Ovary (tissue), 9 donors: ENCODE results near the gene TMPRSS7. TPM values are rescaled to one million over a fixed set of nuclear protein-coding genes. Genes with fewer than 3 reads are reported as not detected.
"Not testable (repeated sequence)": the region's sequence is repeated elsewhere in the genome, so short reads cannot be mapped to it uniquely, and the experiment has no call there.

Experiments used
- DNase-seq, 5 donors: peaks; one replicate each; pipeline ENCODE4 v3.0.0-alpha.2; 2019 to 2020
- H3K27ac ChIP-seq, 2 donors: fragments of 200-600 bp; one replicate each; pipeline versions ENCODE4 v1.5.1 to v1.8.0; 2019 to 2022
- H3K27me3 ChIP-seq: fragments of 200-600 bp; one replicate; pipeline ENCODE4 v1.8.0; 2022
- H3K36me3 ChIP-seq: fragments of 200-600 bp; sonication (generic); one replicate; pipeline ENCODE4 v1.5.1; 2019
- H3K4me1 ChIP-seq: one replicate; pipeline ENCODE4 v1.8.1; 2013; ENCODE audit warnings: mild to moderate bottlenecking, moderate library complexity; ENCODE audit not compliant: insufficient read depth
- H3K4me3 ChIP-seq: fragments of 200-600 bp; sonication (generic); one replicate; pipeline ENCODE4 v1.5.1; 2017
- H3K9me3 ChIP-seq, 2 donors: fragments of 200-600 bp in 1 of 2; sonication (generic) in 1 of 2; one replicate each; pipeline versions ENCODE4 v1.5.1 to v1.8.1; 2013 to 2019; ENCODE audit warnings: mild to moderate bottlenecking in 1 of 2, moderate library complexity in 1 of 2
- CTCF ChIP-seq, 3 donors: fragments of 450-650 bp in 2 of 3; fragments of 200-600 bp in 1 of 3; IDR thresholded peaks; one replicate each; pipeline versions ENCODE4 v1.5.1 to v1.8.0; 2016 to 2022; ENCODE audit warnings: antibody characterized with exemption in 3 of 3, mild to moderate bottlenecking in 1 of 3
- EP300 ChIP-seq: sonication (generic); formaldehyde crosslinking; IDR thresholded peaks from one replicate; pipeline ENCODE4 v1.6.1; 2017; ENCODE audit warnings: antibody characterized with exemption
- POLR2A ChIP-seq: fragments of 450-650 bp; IDR thresholded peaks from one replicate; pipeline ENCODE4 v1.6.1; 2017; ENCODE audit warnings: antibody characterized with exemption, mild to moderate bottlenecking, moderate library complexity
- WGBS, 3 donors: extraction: QIAGEN DNeasy Blood & Tissue Kit in 1 of 3; methylation state at CpG; one replicate each; pipeline versions ENCODE4 v1.1.5 to v1.1.7; 2013 to 2017; 5-methylcytosine and 5-hydroxymethylcytosine counted together
- intact Hi-C, 4 donors: fragments of 100-400 bp; cut with DNase I; formaldehyde crosslinking; loops; one replicate each; pipeline versions ENCODE4 v1.11.0 to v1.15.1; 2022 to 2023
- polyA plus RNA-seq, 2 donors: library from polyadenylated mRNA; stranded (reverse); fragments of 200-250 nt in 1 of 2; fragments of 350-450 nt in 1 of 2; fragmentation: Illumina TruSeq in 1 of 2; extraction: RNeasy Lipid Tissue Mini Kit (QIAGEN cat#74804) in 1 of 2; gene quantifications; one replicate each; pipeline ENCODE4 v1.2.3, GENCODE V29; 2013 to 2014
- total RNA-seq, 7 donors: library from RNA; depleted of rRNA in 2 of 7; stranded (reverse); fragments of >200 nt in 2 of 7; fragmentation: NEBNext Ultra II Directional in 3 of 7; extraction: Animal tissue kit (Norgen Biotek cat#: 25700) in 3 of 7; gene quantifications; one replicate each; pipeline versions ENCODE4 v1.1.0 to v1.2.4, GENCODE V29; 2016 to 2023
- donor health status: DM: no; HTN: no; CAD: no; lungs with moderate emphysema.
- donor health status: DM: no; HTN: no; CAD: no.
- donor health status: Bipolar disorder and iron deficiency.
- donor health status: DM: yes; HTN: yes; CAD: no.
- donor health status: DM: no; HTN: no; CAD: no.
- donor health status: DM: yes; HTN: yes; CAD: no.

TMPRSS7 gene
- total and polyA plus RNA-seq, 9 donors = 0.34 TPM; not detected in 8

DNA sequence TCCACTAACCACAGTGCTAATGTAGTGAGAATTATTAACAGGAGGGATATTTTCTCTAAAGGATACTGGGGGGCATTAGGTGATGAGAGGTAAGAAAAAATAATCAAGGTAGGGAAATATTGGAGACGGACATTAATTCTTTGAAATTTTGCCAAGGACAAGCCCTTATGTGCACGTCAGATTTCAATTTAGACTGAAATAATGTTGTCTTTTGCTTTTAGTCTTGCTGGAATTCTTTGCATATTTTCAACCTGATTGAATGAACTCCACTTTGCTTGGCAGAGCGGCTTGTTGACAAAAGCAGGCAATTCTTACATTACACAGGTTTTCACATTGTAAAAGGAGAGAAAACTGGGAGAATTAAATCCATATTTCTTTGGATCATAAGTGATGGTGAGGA is 26.6 kb downstream of the TMPRSS7 start:
- intact Hi-C loops = no loop called here
- no peak for TF ChIP-seq POLR2A
- no peak for TF ChIP-seq CTCF (IDR thresholded peaks at IDR 0.05)
- no peak for TF ChIP-seq EP300
- H3K36me3 ChIP-seq = no peaks in the 10 kb centered on the region
- H3K4me3 ChIP-seq = no peak overlapping the region
- no peak overlapping the region for H3K27ac ChIP-seq
- no peaks in the 10 kb centered on the region for H3K4me1 ChIP-seq
- H3K27me3 ChIP-seq = no peaks in the 10 kb centered on the region
- H3K9me3 ChIP-seq = no peaks in the 10 kb centered on the region
- no peak for DNase-seq
- 5 to 19% (median 5%) methylated on average over 3 of the region's 3 CpGs for WGBS, 3 donors

- intact Hi-C loops, DNase-seq: not testable (repeated sequence)
These were observed 38.0 kb downstream of the TMPRSS7 start for GRCh38 chr3:112072387-112073060.

DNA sequence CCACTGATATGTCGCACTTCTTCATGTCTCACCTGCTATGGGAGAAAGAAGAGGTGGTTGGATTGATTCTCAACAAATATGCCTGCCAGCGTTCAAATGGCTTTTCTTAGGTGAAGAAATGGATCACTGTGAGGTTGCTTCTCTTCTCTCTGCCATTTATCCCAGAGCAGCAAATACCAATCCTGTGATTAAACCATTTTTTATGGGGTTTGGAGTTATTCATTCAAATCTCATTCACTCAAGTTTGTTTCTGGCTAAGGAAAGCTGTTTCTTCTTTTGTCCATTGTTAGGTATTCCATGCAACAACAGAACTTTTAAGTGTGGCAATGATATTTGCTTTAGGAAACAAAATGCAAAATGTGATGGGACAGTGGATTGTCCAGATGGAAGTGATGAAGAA is 39.5 kb downstream of the TMPRSS7 start:
- intact Hi-C loops = no loop called here
- Histone ChIP-seq H3K36me3 (no peaks in the 10 kb centered on the region), H3K9me3 (no peaks in the 10 kb centered on the region), H3K27me3 (no peaks in the 10 kb centered on the region), H3K27ac (no peak overlapping the region), H3K4me1 (no peaks in the 10 kb centered on the region), H3K4me3 (no peak overlapping the region)
- no peak for DNase-seq
- 88 to 97% (median 91%) methylated on average over 2 of the region's 2 CpGs for WGBS, 3 donors
- TF ChIP-seq CTCF (IDR thresholded peaks at IDR 0.05) (no peak), POLR2A (no peak)

More at GRCh38 chr3:112072387-112073060, 38.0 kb downstream of the TMPRSS7 start:
- H3K36me3 ChIP-seq, H3K4me3 ChIP-seq, H3K27me3 ChIP-seq, H3K4me1 ChIP-seq, H3K27ac ChIP-seq, H3K9me3 ChIP-seq: not testable (repeated sequence)
- 82 to 88% (median 83%) methylated on average over 8 of the region's 8 CpGs for WGBS, 3 donors

DNA sequence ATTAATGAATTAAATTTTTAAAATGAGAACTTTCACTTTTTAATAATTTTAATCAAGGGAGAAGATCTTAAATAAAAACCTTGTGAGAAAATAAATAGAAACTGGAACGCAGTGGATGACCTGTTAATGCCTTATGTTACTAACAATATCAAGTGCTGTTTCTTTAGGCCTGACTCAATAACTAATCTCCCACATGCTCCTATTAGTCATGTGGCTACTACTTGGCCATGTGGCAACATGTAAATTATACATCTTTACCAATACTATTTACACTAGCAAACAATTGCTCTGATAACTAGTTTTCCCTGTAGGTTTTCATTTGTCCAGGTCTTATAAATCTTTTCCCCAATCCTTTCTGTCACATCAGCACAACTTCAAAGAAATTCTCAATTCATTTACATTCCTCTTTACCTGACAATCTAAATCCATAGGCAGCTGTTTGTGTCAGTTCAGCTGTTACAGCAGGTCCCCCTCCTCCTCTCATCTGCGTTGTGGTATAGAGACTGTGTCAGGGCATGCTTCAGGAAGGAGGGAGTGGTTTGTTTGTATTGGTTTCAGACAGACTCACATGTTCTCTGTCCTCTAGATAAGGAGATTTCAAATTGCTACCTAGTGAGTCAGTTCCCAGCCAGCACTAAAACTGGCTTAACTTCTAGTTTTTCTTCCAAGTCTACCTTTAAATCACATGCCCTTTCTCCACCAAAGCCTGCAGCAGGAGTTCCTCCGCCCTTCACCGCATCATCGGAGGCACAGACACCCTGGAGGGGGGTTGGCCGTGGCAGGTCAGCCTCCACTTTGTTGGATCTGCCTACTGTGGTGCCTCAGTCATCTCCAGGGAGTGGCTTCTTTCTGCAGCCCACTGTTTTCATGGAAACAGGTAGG is 40.3 kb downstream of the TMPRSS7 start:
- no peaks in the 10 kb centered on the region for H3K4me1 ChIP-seq
- DNase-seq = no peak
- H3K9me3 ChIP-seq = no peaks in the 10 kb centered on the region
- H3K4me3 ChIP-seq = no peak overlapping the region
- WGBS, 3 donors = 45 to 52% (median 50%) methylated on average over 6 of the region's 6 CpGs
- no peaks in the 10 kb centered on the region for H3K27me3 ChIP-seq
- TF ChIP-seq CTCF (IDR thresholded peaks at IDR 0.05) = no peak
- TF ChIP-seq POLR2A = no peak
- TF ChIP-seq EP300 = no peak
- no peaks in the 10 kb centered on the region for H3K36me3 ChIP-seq
- intact Hi-C loops = no loop called here
- no peak overlapping the region for H3K27ac ChIP-seq
